Measurements from ENCODE around the gene PFDN1. TPM values are rescaled to one million over a fixed set of nuclear protein-coding genes. Genes with fewer than 3 reads are reported as not detected.

The PFDN1 gene
- total and polyA plus RNA-seq, 10 of the 15 experiments (the other 5 are each of a cell fraction or from before 2014, with no cell fraction given) = 62.9 to 193 (median 102) TPM

GRCh38 chr5:140253985-140254384 is 48.9 kb downstream of the PFDN1 start:
- FAIRE-seq (no peak), DNase-seq (ENCODE audit: low read depth, low spot score) (no peak), ATAC-seq (no peak)
- Histone ChIP-seq H3K9me3 (replicated peaks; ENCODE audit: control insufficient read depth, insufficient read depth, low read length) (no peaks in the 10 kb centered on the region), H3K4me3 (no peak overlapping the region), H4K20me1 (ENCODE audit: control insufficient read depth, insufficient read depth) (no peaks in the 10 kb centered on the region; the same call in 1 of the 2 replicates), H3K27me3 (replicated peaks in 1 of 2; ENCODE audit: control insufficient read depth in 2 of 2, insufficient read depth in 2 of 2, low read length in 1 of 2) (no peaks in the 10 kb centered on the region), H3K79me2 (ENCODE audit: control insufficient read depth, insufficient read depth, low read length) (no peaks in the 10 kb centered on the region; the same call in 1 of the 2 replicates), H3K4me1 (ENCODE audit: control insufficient read depth, insufficient read depth, low read length) (peaks cover 8% of the 10 kb centered on the region), H3K9ac (ENCODE audit: control insufficient read depth, insufficient read depth, low read length) (no peak overlapping the region), H3K36me3 (ENCODE audit: control insufficient read depth in 2 of 2, insufficient read depth in 2 of 2, low read length in 1 of 2) (peaks cover 0 to 7% of the 10 kb centered on the region in 2 experiments), H3K4me2 (ENCODE audit: control insufficient read depth, insufficient read depth) (no peak overlapping the region), H2AFZ (ENCODE audit: control insufficient read depth, low read depth, low read length) (no peak overlapping the region), H3K27ac (ENCODE audit: control insufficient read depth, insufficient read depth) (no peak overlapping the region)
- 79% methylated on average over 4 of the region's 4 CpGs for WGBS (ENCODE audit: insufficient coverage, insufficient replicate concordance, low lambda C conversion rate, missing lambda C conversion rate)
- TF ChIP-seq IKZF2 (IDR thresholded peaks at IDR 0.05) (no peak), ZZZ3 (IDR thresholded peaks at IDR 0.05; ENCODE audit: control insufficient read depth, insufficient read length, low read depth) (no peak), NR2C2 (IDR thresholded peaks at IDR 0.05; ENCODE audit: borderline replicate concordance, control insufficient read depth, insufficient read length, low read depth) (no peak), CEBPZ (IDR thresholded peaks at IDR 0.05; ENCODE audit: low read depth, low read length) (no peak), YBX1 (IDR thresholded peaks at IDR 0.05) (no peak), USF2 (IDR thresholded peaks at IDR 0.05; ENCODE audit: borderline replicate concordance, low read depth, low read length) (no peak), ESRRA (IDR thresholded peaks at IDR 0.05; ENCODE audit: low read length) (no peak), CHD2 (IDR thresholded peaks at IDR 0.05; ENCODE audit: borderline replicate concordance, low read depth, low read length) (no peak), CTCF (IDR thresholded peaks at IDR 0.05 in 2 of 3, conservative IDR thresholded peaks at IDR 0.05 in 1 of 3; ENCODE audit: control insufficient read depth in 2 of 3, extremely low read depth in 1 of 3, insufficient read depth in 1 of 3, low read depth in 3 of 3, low read length in 3 of 3) (no peak), WRNIP1 (IDR thresholded peaks at IDR 0.05; ENCODE audit: borderline replicate concordance, low read depth, low read length) (no peak), MEF2A (IDR thresholded peaks at IDR 0.05; ENCODE audit: insufficient read depth, low read depth, low read length) (no peak), SMARCA5 (IDR thresholded peaks at IDR 0.05) (no peak), NR2C1 (IDR thresholded peaks at IDR 0.05) (no peak)
- TF ChIP-seq, protein P1, sequence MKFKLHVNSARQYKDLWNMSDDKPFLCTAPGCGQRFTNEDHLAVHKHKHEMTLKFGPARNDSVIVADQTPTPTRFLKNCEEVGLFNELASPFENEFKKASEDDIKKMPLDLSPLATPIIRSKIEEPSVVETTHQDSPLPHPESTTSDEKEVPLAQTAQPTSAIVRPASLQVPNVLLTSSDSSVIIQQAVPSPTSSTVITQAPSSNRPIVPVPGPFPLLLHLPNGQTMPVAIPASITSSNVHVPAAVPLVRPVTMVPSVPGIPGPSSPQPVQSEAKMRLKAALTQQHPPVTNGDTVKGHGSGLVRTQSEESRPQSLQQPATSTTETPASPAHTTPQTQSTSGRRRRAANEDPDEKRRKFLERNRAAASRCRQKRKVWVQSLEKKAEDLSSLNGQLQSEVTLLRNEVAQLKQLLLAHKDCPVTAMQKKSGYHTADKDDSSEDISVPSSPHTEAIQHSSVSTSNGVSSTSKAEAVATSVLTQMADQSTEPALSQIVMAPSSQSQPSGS (IDR thresholded peaks at IDR 0.05; ENCODE audit: low read length) = no peak
- ChIA-PET SMC1A (ENCODE audit: uncharacterized antibody, unreplicated experiment) (interaction anchor here (0.6 to 14.6 kb wide), 4 partner anchors 8 to 98 kb away, joined by 3 to 345 read pairs (median 4); partner anchors contain the start of gene HBEGF), CTCF (interaction anchor here (1.1 to 7.9 kb wide), 2 partner anchors 12 to 112 kb away, joined by 3 to 62 read pairs; no protein-coding TSS in a partner anchor), POLR2A (no interaction called here), RAD21 (ENCODE audit: unreplicated experiment) (interaction anchor here (1.1 kb wide), 1 partner anchor 10 kb away, joined by 3 read pairs; no protein-coding TSS in a partner anchor)
- in situ Hi-C loops (cut with MboI) (no loop called here), intact Hi-C loops (cut with micrococcal nuclease; ENCODE audit: unreplicated experiment) (loop anchor here (10.0 kb wide), 1 partner anchor 281 kb away; no protein-coding TSS in a partner anchor)
- BruUV-seq (replicated peaks) = no TSS peak
